Glutamatergic neuron (in vitro differentiated cells): ENCODE results near the gene ACCS. TPM values are rescaled to one million over a fixed set of nuclear protein-coding genes. Genes with fewer than 3 reads are reported as not detected.

Experiments used
- DNase-seq: peaks from one replicate; pipeline ENCODE4 v3.0.0; 2022
- H3K27ac Mint-ChIP-seq: one replicate; pipeline ENCODE4 v1.8.0; 2020; ENCODE audit warnings: mild to moderate bottlenecking, mixed read lengths, inconsistent platforms; ENCODE audit not compliant: unreplicated experiment
- H3K27me3 Mint-ChIP-seq: one replicate; pipeline ENCODE4 v1.8.0; 2020; ENCODE audit warnings: mild to moderate bottlenecking, moderate library complexity, mixed read lengths, inconsistent platforms; ENCODE audit not compliant: unreplicated experiment
- H3K36me3 Mint-ChIP-seq: one replicate; pipeline ENCODE4 v1.8.0; 2020; ENCODE audit warnings: mild to moderate bottlenecking, mixed read lengths, inconsistent platforms; ENCODE audit not compliant: unreplicated experiment
- H3K4me1 Mint-ChIP-seq: one replicate; pipeline ENCODE4 v1.8.0; 2020; ENCODE audit warnings: mild to moderate bottlenecking, low read depth, mixed read lengths, inconsistent platforms; ENCODE audit not compliant: unreplicated experiment
- H3K4me3 Mint-ChIP-seq: one replicate; pipeline ENCODE4 v1.8.0; 2020; ENCODE audit warnings: mild to moderate bottlenecking, mixed read lengths, inconsistent platforms; ENCODE audit not compliant: unreplicated experiment
- H3K9me3 Mint-ChIP-seq: one replicate; pipeline ENCODE4 v1.8.0; 2020; ENCODE audit warnings: mild to moderate bottlenecking, moderate library complexity, mixed read lengths, inconsistent platforms; ENCODE audit not compliant: unreplicated experiment
- total RNA-seq: library from RNA; stranded (reverse); fragmentation: NEBNext Ultra II Directional; extraction: Animal tissue kit (Norgen Biotek cat#: 25700); gene quantifications from one replicate; pipeline ENCODE4 v1.2.1, GENCODE V29; 2021; ENCODE audit not compliant: unreplicated experiment
- TF ChIP-seq, protein P1 (sequence below): fragments of 200-600 bp; sonication (generic); IDR thresholded peaks from one replicate; pipeline ENCODE4 v1.5.0; 2021; ENCODE audit not compliant: partially characterized antibody, unreplicated experiment

The ACCS gene
- total RNA-seq, 1 donor from 2014 or later: 45.1 TPM

DNA sequence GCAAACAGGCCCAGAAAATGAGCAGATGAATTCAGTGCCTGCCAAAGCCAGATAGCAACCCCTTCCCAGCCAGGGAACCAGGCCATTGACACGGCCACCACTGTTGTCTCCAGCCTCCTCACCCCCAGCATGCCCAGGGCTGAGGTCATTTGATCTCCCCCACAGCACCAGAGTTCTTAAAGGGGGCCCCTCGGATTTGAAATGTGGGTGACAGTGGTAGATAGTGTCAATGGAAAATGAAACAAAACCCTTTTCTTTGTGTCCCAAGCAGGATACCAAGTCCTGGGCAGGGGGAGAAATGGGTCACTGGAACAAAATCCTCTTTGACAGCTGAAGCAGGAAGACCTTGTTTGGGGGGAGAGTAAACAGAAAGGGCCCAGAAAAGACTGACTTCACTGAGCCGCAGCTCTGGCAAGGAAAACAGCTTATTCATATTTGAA, 32.6 kb upstream of the ACCS start:
- peaks cover 2% of the 10 kb centered on the region for H3K27me3 Mint-ChIP-seq
- H3K27ac Mint-ChIP-seq: no peak overlapping the region
- peaks cover 5% of the 10 kb centered on the region for H3K36me3 Mint-ChIP-seq
- no peak for DNase-seq
- H3K4me3 Mint-ChIP-seq: no peak overlapping the region
- TF ChIP-seq, protein P1, sequence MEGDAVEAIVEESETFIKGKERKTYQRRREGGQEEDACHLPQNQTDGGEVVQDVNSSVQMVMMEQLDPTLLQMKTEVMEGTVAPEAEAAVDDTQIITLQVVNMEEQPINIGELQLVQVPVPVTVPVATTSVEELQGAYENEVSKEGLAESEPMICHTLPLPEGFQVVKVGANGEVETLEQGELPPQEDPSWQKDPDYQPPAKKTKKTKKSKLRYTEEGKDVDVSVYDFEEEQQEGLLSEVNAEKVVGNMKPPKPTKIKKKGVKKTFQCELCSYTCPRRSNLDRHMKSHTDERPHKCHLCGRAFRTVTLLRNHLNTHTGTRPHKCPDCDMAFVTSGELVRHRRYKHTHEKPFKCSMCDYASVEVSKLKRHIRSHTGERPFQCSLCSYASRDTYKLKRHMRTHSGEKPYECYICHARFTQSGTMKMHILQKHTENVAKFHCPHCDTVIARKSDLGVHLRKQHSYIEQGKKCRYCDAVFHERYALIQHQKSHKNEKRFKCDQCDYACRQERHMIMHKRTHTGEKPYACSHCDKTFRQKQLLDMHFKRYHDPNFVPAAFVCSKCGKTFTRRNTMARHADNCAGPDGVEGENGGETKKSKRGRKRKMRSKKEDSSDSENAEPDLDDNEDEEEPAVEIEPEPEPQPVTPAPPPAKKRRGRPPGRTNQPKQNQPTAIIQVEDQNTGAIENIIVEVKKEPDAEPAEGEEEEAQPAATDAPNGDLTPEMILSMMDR: no peak
- H3K4me1 Mint-ChIP-seq: peaks cover 38% of the 10 kb centered on the region
- peaks cover 1% of the 10 kb centered on the region for H3K9me3 Mint-ChIP-seq

DNA sequence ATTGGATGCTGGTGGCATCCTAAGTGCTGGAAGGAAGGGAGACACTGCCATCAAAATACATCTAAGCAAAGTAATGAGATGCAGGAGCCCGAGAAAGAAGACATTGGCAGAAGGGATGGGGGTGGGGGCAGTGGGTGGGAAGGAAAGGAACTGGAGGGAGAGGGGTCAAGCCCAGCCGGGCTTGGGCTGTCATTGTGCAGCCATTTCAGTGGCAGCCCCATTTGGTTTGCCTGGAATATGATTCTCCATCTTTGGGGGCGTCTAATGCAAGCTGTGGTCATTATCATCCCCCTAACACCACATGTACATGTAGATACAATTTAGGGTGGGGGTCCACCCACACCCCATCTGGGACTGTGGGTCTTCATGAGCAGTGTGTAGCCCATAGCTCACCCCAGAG, 32.2 kb upstream of the ACCS start:
- H3K27ac Mint-ChIP-seq: no peak overlapping the region
- peaks cover 1% of the 10 kb centered on the region for H3K9me3 Mint-ChIP-seq
- no peak for DNase-seq
- H3K4me1 Mint-ChIP-seq: peaks cover 37% of the 10 kb centered on the region
- no peak overlapping the region for H3K4me3 Mint-ChIP-seq
- peaks cover 5% of the 10 kb centered on the region for H3K36me3 Mint-ChIP-seq
- H3K27me3 Mint-ChIP-seq: peaks cover 2% of the 10 kb centered on the region
- TF ChIP-seq, protein P1: no peak

GRCh38 chr11:44034639-44035038, 31.4 kb upstream of the ACCS start:
- TF ChIP-seq, protein P1: no peak
- peaks cover 5% of the 10 kb centered on the region for H3K36me3 Mint-ChIP-seq
- H3K27ac Mint-ChIP-seq: no peak overlapping the region
- H3K27me3 Mint-ChIP-seq: peaks cover 2% of the 10 kb centered on the region
- DNase-seq: no peak
- peaks cover 1% of the 10 kb centered on the region for H3K9me3 Mint-ChIP-seq
- no peak overlapping the region for H3K4me3 Mint-ChIP-seq
- peaks cover 34% of the 10 kb centered on the region for H3K4me1 Mint-ChIP-seq

GRCh38 chr11:44036811-44037657, 29.0 kb upstream of the ACCS start:
- peaks cover 15% of the 10 kb centered on the region for H3K4me1 Mint-ChIP-seq
- peaks cover 1% of the 10 kb centered on the region for H3K9me3 Mint-ChIP-seq
- TF ChIP-seq, protein P1: peak; percentile 86
- no peak overlapping the region for H3K27ac Mint-ChIP-seq
- H3K27me3 Mint-ChIP-seq: no peaks in the 10 kb centered on the region
- peak; percentile 83 for DNase-seq
- H3K4me3 Mint-ChIP-seq: no peak overlapping the region
- peaks cover 5% of the 10 kb centered on the region for H3K36me3 Mint-ChIP-seq

GRCh38 chr11:44037658-44037998, 28.4 kb upstream of the ACCS start:
- TF ChIP-seq, protein P1: no peak
- DNase-seq: no peak
- Mint-ChIP-seq H3K27ac (no peak overlapping the region), H3K4me1 (peaks cover 11% of the 10 kb centered on the region), H3K9me3 (no peaks in the 10 kb centered on the region), H3K27me3 (no peaks in the 10 kb centered on the region), H3K36me3 (peaks cover 5% of the 10 kb centered on the region), H3K4me3 (no peak overlapping the region)
